ENCODE results near the gene IRF7. TPM values are rescaled to one million over a fixed set of nuclear protein-coding genes. Genes with fewer than 3 reads are reported as not detected.

The IRF7 gene
- total RNA-seq, 1 donor from 2014 or later: 16.6 TPM

GRCh38 chr11:621838-622237 is 6.1 kb upstream of the IRF7 start:
- DNase-seq (ENCODE audit: low spot score): no peak

- DNase-seq (ENCODE audit: low spot score): no peak
These were observed 5.4 kb upstream of the IRF7 start for GRCh38 chr11:620935-621814.

DNA sequence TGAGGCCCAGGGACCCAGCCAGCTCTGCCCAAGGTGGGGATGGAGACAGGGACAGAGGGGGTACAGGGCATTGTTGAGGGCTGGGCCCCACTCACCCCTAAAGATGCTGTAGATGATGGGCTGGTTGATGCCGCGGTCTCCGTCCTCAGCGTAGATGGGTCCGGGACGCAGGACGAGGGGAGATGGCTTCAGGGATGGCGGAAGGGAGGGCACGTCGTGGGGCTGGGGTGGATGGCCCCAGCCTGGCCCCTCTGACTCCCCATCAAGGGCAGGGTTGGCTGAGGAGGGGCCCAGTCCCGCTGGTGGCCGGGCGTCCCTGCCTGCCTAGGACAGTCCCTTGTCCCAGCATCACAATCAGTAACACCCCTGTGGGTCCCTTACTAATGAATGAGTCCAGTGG is 4.5 kb upstream of the IRF7 start:
- no peak for DNase-seq (ENCODE audit: low spot score)

GRCh38 chr11:619628-620050 is 3.9 kb upstream of the IRF7 start:
- no peak for DNase-seq (ENCODE audit: low spot score)

- no peak for DNase-seq (ENCODE audit: low spot score)
These were observed 3.3 kb upstream of the IRF7 start for GRCh38 chr11:618856-619627.

GRCh38 chr11:617912-618682 is 2.3 kb upstream of the IRF7 start:
- DNase-seq (ENCODE audit: low spot score): no peak

DNA sequence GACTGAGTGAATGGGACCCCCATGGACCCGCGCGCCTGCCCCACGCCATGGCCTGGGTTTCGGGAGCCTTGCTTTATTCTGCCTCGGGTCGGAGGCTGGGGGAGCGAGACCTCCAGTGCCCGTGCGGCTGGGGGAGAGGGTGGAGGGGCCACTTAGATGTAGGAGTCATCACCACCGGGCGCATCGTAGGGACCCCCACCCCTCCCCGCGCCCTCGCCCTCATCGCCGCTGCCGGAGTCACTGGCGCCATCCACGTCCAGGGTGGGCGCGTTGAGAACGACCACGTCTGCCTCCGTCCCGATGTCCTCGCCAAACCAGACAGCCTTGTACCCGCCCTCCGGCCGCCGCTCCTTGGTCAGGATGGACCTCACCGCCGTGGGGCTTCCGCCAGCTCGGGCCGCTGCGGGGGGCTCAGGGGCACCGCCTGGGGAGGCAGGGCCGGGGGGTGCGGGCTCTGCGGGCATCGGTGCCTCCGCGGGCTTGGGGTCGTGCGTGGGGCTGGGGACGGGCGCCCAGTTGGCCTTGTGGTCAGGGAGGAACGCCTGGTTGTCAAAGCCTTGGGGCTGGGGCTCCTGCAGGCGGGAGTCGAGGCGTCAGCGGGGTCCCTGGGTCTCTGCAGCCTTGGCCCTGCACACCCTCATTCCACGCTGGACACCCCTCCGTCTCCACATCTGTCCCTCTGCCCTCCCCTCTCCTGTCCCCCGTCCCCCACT is 1.6 kb upstream of the IRF7 start:
- no peak for DNase-seq (ENCODE audit: low spot score)

DNA sequence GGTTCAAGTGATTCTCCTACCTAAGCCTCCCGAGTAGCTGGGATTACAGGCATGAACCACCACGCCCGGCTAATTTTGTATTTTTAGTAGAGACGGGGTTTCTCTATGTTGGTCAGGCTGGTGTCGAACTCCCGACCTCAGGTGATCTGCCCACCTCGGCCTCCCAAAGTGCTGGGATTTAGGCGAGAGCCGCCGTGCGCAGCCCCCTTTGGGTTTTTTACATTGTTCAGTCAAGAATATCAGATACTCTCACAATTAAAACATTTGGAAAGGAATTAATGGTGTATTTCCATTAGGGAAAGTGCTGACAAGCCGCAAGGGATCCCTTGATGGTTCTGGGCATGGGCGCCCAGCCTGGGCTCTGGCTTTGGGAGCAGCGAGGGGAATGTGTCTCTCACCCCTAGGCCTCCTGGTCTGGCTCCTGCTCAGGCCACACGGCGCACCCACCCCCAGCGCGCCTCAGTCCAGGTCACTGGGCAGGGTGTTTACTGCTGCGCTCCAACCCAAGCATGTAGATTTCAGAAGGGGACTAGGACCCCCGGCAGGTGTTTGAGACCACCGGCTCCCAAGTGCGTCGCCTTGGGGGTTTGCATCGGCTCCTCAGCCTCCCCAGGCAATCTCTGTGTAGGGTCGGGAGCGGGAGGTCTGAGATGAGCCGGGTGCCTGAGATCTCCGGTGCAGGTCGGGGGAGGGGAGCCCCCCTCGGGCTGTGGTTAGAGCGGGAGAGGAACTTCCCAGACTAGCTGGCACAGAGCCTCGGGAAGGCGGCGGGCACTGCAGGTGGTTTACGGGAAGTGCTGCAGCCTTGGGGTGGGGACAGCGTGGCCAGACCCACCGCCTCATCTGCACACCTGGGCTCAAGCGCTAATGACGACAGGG is 809 bp upstream of the IRF7 start:
- no peak for DNase-seq (ENCODE audit: low spot score)

GRCh38 chr11:614623-615503 is 887 bp downstream of the IRF7 start:
- DNase-seq (ENCODE audit: low spot score): no peak

GRCh38 chr11:614021-614622 is 1.6 kb downstream of the IRF7 start:
- DNase-seq (ENCODE audit: low spot score): no peak

GRCh38 chr11:613369-613968 is 2.3 kb downstream of the IRF7 start:
- no peak for DNase-seq (ENCODE audit: low spot score)

DNA sequence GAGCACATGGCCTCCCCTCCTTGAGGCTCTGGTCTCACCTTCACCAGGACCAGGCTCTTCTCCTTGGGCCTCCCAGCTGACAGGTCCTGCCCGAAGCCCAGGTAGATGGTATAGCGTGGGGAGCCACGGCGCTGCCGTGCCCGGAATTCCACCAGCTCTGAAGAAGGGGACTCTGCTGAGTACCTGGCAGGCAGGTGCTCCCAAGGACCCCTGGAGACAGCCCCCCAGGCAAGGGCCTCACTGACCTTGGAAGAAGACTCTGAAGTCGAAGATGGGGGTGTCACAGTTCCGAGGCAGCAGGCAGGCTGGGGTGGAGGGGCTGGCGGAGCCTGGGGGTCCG is 2.8 kb downstream of the IRF7 start:
- DNase-seq (ENCODE audit: low spot score): no peak

DNA sequence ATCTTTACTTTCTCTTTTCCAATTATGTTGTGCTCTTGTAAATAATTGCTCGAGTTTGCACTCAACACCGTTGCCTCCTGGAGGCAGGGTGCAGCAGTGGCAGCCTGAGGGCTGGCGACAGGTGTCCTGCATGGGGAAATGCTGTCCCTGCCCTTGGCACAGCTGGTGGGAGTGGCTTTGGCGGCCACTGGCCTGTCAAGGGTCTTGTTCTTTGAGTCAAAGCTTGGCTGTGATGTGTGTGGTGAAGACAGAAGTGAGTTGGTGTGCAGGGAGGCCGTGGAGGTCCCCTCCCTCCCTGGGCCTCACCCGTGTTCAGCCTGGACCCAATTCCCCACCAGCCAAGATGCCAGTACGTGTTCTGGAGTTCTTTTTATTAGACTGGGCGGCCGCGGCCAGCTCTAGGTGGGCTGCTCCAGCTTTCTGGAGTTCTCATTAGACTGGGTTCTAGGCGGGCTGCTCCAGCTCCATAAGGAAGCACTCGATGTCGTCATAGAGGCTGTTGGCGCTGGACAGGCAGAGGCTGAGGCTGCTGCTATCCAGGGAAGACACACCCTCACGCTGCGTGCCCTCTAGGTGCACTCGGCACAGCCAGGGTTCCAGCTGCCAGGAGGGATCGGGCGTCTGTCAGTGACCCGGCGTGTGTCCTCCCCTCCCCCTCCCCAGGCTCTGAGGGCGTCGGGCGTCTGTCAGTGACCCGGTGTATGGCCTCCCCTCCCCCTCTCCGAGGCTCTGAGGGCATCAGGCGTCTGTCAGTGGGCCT is 3.4 kb downstream of the IRF7 start:
- no peak for DNase-seq (ENCODE audit: low spot score)

GRCh38 chr11:611001-611996 is 4.5 kb downstream of the IRF7 start:
- no peak for DNase-seq (ENCODE audit: low spot score)

- DNase-seq (ENCODE audit: low spot score): no peak
These were observed 5.5 kb downstream of the IRF7 start for GRCh38 chr11:610146-610801.

- no peak for DNase-seq (ENCODE audit: low spot score)
These were observed 6.4 kb downstream of the IRF7 start for GRCh38 chr11:609341-609811.
